Measurements from ENCODE around the gene MPDZ. TPM values are rescaled to one million over a fixed set of nuclear protein-coding genes. Genes with fewer than 3 reads are reported as not detected.
A peak's percentile ranks its signal among the peaks of the same experiment; 100 is the strongest.

MPDZ gene
- total and polyA plus RNA-seq, 12 donors, result 28.0 to 100 (median 75.4) TPM

GRCh38 chr9:13292158-13292557 lies 12.7 kb upstream of the MPDZ start:
- intact Hi-C loops (cut with DNase I), result no loop called here
- 83 to 86% methylated on average over 3 of the region's 3 CpGs for WGBS, 2 donors

DNA sequence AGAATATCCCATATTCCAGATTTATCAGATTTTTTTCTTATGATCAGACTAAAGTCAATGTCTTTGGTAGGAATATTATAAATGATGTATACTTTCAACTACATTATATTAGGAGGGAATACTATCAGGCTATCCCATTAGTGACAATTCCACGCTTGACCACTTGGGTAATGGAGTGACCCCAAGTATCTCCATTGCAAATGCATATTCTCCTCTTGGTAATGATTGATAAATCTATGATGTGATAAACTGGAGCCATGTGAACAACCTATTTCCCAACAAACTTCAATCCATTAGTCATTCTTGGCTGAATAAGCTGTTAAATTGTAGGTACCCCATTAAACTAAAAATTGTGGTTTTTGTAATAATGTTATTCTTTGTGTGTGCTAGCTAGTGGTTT lies 12.2 kb upstream of the MPDZ start:
- Histone ChIP-seq H3K27ac (no peak overlapping the region), H3K36me3 (no peaks in the 10 kb centered on the region), H3K9me3 (peaks cover 0 to 4% (median 0%) of the 10 kb centered on the region in 11 donors), H3K27me3 (no peaks in the 10 kb centered on the region), H3K4me3 (no peak overlapping the region), H3K4me1 (peaks cover 0 to 8% (median 0%) of the 10 kb centered on the region in 9 donors)
- no peak for DNase-seq
- TF ChIP-seq, protein P1, sequence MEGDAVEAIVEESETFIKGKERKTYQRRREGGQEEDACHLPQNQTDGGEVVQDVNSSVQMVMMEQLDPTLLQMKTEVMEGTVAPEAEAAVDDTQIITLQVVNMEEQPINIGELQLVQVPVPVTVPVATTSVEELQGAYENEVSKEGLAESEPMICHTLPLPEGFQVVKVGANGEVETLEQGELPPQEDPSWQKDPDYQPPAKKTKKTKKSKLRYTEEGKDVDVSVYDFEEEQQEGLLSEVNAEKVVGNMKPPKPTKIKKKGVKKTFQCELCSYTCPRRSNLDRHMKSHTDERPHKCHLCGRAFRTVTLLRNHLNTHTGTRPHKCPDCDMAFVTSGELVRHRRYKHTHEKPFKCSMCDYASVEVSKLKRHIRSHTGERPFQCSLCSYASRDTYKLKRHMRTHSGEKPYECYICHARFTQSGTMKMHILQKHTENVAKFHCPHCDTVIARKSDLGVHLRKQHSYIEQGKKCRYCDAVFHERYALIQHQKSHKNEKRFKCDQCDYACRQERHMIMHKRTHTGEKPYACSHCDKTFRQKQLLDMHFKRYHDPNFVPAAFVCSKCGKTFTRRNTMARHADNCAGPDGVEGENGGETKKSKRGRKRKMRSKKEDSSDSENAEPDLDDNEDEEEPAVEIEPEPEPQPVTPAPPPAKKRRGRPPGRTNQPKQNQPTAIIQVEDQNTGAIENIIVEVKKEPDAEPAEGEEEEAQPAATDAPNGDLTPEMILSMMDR (IDR thresholded peaks at IDR 0.05), result peak in 1 of 9 donors; percentile 15
- intact Hi-C loops (cut with DNase I), result no loop called here
- 94 to 97% methylated on average over 1 of the region's 1 CpG for WGBS, 2 donors
- no peak for ATAC-seq

More at GRCh38 chr9:13292158-13292557, 12.7 kb upstream of the MPDZ start:
- no peaks in the 10 kb centered on the region for H3K27me3 ChIP-seq
- H3K4me1 ChIP-seq, result peaks cover 0 to 8% (median 0%) of the 10 kb centered on the region in 9 donors
- peaks cover 0 to 4% (median 0%) of the 10 kb centered on the region in 11 donors for H3K9me3 ChIP-seq
- H3K4me3 ChIP-seq, result no peak overlapping the region
- ATAC-seq (no peak), DNase-seq (no peak)
- H3K36me3 ChIP-seq, result no peaks in the 10 kb centered on the region
- no peak overlapping the region for H3K27ac ChIP-seq
- TF ChIP-seq, protein P1 (IDR thresholded peaks at IDR 0.05), result no peak

DNA sequence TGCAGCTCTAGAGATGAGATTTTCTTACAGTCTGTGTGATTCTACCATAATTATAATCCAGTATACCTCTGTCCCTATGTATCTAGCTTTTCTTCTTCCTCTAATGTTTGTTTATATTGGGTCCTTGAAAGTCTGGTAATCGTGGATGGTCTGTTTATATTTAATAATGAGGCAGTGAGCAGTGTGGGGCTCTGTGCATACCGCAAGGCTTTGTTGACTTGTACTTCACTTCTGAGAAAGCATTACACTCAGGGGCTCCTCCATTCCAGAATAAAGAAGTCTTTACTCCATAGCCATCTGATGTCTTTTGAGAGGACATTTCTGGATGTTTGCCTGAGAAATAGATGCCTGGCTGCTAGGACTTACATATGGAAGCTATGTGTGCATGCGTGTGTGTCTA lies 4.5 kb upstream of the MPDZ start:
- intact Hi-C loops (cut with DNase I), result loop anchor here in 1 of 10 donors (10.0 kb wide), 1 partner anchor 51 kb away; no protein-coding TSS in a partner anchor
- Histone ChIP-seq H3K36me3 (no peaks in the 10 kb centered on the region), H3K4me3 (no peak overlapping the region), H3K27me3 (peaks cover 0 to 7% (median 0%) of the 10 kb centered on the region in 7 donors), H3K27ac (no peak overlapping the region), H3K4me1 (peaks cover 0 to 11% (median 6%) of the 10 kb centered on the region in 9 donors), H3K9me3 (no peaks in the 10 kb centered on the region)
- DNase-seq (no peak), ATAC-seq (no peak)
- TF ChIP-seq, protein P1 (IDR thresholded peaks at IDR 0.05), result no peak
- WGBS, 2 donors, result 73 to 77% methylated on average over 3 of the region's 3 CpGs

- Histone ChIP-seq H3K4me1 (peaks cover 0 to 13% (median 7%) of the 10 kb centered on the region in 9 donors), H3K9me3 (no peaks in the 10 kb centered on the region), H3K27me3 (peaks cover 0 to 15% (median 0%) of the 10 kb centered on the region in 7 donors), H3K27ac (no peak overlapping the region), H3K4me3 (no peak overlapping the region), H3K36me3 (no peaks in the 10 kb centered on the region)
- ATAC-seq, result no peak
- DNase-seq, result no peak
- intact Hi-C loops (cut with DNase I), result loop anchor here in 1 of 10 donors (10.0 kb wide), 1 partner anchor 52 kb away; no protein-coding TSS in a partner anchor
- TF ChIP-seq, protein P1 (IDR thresholded peaks at IDR 0.05), result no peak
Observed at GRCh38 chr9:13282998-13283397, 3.5 kb upstream of the MPDZ start.
